Neural crest cell (in vitro differentiated cells): ENCODE data around the gene TMEM242. TPM values are rescaled to one million over a fixed set of nuclear protein-coding genes. Genes with fewer than 3 reads are reported as not detected.

Source experiments
- DNase-seq: peaks from one replicate; pipeline ENCODE4 v3.0.0; 2021; ENCODE audit warnings: low read depth, mixed read lengths, low spot score
- H3K27ac Mint-ChIP-seq: one replicate; pipeline ENCODE4 v1.8.0; 2021; ENCODE audit warnings: mild to moderate bottlenecking, mixed read lengths; ENCODE audit not compliant: unreplicated experiment
- H3K27me3 Mint-ChIP-seq: 2 replicates; pipeline ENCODE4 v1.8.0; 2021; ENCODE audit warnings: low read depth, mild to moderate bottlenecking, mixed read lengths
- H3K36me3 Mint-ChIP-seq: 2 replicates; pipeline ENCODE4 v1.8.0; 2021; ENCODE audit warnings: low read depth, mild to moderate bottlenecking, mixed read lengths
- H3K4me1 Mint-ChIP-seq: 2 replicates; pipeline ENCODE4 v1.8.0; 2021; ENCODE audit warnings: mixed read lengths
- H3K4me3 Mint-ChIP-seq: one replicate; pipeline ENCODE4 v1.8.0; 2021; ENCODE audit warnings: mild to moderate bottlenecking, mixed read lengths
- H3K9me3 Mint-ChIP-seq: 2 replicates; pipeline ENCODE4 v1.8.0; 2021; ENCODE audit warnings: mixed read lengths
- total RNA-seq: library from RNA; stranded (reverse); gene quantifications from 2 replicates; pipeline ENCODE4 v1.2.1, GENCODE V29; 2021
- TF ChIP-seq, protein P1 (sequence below): fragments of 200-600 bp; sonication (generic); conservative IDR thresholded peaks from 2 replicates; pipeline ENCODE4 v1.5.0; 2021; ENCODE audit warnings: antibody characterized with exemption, mild to moderate bottlenecking

Gene TMEM242
- total RNA-seq, 1 donor from 2014 or later: 11.3 TPM

GRCh38 chr6:157242791-157243190 lies 80.5 kb downstream of the TMEM242 start:
- TF ChIP-seq, protein P1, sequence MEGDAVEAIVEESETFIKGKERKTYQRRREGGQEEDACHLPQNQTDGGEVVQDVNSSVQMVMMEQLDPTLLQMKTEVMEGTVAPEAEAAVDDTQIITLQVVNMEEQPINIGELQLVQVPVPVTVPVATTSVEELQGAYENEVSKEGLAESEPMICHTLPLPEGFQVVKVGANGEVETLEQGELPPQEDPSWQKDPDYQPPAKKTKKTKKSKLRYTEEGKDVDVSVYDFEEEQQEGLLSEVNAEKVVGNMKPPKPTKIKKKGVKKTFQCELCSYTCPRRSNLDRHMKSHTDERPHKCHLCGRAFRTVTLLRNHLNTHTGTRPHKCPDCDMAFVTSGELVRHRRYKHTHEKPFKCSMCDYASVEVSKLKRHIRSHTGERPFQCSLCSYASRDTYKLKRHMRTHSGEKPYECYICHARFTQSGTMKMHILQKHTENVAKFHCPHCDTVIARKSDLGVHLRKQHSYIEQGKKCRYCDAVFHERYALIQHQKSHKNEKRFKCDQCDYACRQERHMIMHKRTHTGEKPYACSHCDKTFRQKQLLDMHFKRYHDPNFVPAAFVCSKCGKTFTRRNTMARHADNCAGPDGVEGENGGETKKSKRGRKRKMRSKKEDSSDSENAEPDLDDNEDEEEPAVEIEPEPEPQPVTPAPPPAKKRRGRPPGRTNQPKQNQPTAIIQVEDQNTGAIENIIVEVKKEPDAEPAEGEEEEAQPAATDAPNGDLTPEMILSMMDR: no peak
- no peak for DNase-seq
- no peaks in the 10 kb centered on the region for H3K36me3 Mint-ChIP-seq
- peaks cover 28% of the 10 kb centered on the region for H3K27me3 Mint-ChIP-seq
- H3K27ac Mint-ChIP-seq: no peak overlapping the region
- peaks cover 4% of the 10 kb centered on the region for H3K9me3 Mint-ChIP-seq
- peaks cover 6% of the 10 kb centered on the region for H3K4me1 Mint-ChIP-seq
- H3K4me3 Mint-ChIP-seq: no peak overlapping the region

DNA sequence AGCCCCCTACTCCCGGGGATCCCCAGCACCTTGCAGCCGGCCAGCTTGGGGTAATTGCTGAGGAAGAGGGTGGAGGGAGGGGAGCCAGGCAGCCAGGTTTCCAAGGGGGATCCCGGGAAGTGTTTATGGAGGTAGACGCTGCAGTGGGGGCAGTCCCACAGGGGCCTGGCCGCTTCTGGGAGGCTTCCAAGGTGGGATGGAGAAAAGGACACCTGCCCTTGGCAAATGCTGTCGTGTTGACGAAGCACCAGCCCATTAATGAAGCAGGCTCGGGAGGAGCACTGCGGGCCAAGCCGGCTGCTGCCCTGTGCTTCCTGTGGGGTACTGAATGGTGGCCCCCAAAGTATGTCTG lies 82.4 kb downstream of the TMEM242 start:
- peaks cover 11% of the 10 kb centered on the region for H3K4me1 Mint-ChIP-seq
- H3K36me3 Mint-ChIP-seq: no peaks in the 10 kb centered on the region
- DNase-seq: no peak
- H3K9me3 Mint-ChIP-seq: peaks cover 4% of the 10 kb centered on the region
- peaks cover 39% of the 10 kb centered on the region for H3K27me3 Mint-ChIP-seq
- no peak overlapping the region for H3K27ac Mint-ChIP-seq
- no peak overlapping the region for H3K4me3 Mint-ChIP-seq
- TF ChIP-seq, protein P1: no peak

- no peak overlapping the region for H3K27ac Mint-ChIP-seq
Measured at GRCh38 chr6:157240059-157240959, 83.0 kb downstream of the TMEM242 start.

DNA sequence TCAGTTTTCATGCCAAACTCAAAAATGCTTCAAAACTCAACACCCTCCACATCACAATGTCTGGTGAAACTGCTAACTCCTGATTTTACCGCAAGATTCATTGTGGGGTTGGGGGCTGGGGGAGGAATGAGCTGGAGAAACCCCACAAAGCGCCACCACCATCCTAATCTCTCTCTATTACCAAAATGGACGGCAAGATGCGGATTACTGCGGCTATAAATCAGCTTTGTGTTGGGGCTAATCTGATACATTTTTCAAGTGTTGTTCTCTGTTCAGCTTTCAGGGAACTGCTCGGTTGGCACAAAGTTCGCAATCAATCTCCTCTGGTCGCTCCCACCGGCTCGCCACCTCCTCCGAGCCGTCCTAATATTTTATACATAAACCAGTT lies 83.7 kb downstream of the TMEM242 start:
- Mint-ChIP-seq H3K27me3 (peaks cover 51% of the 10 kb centered on the region), H3K4me3 (no peak overlapping the region), H3K9me3 (peaks cover 4% of the 10 kb centered on the region), H3K27ac (no peak overlapping the region), H3K4me1 (peaks cover 20% of the 10 kb centered on the region), H3K36me3 (peaks cover 2% of the 10 kb centered on the region)
- TF ChIP-seq, protein P1: no peak
- no peak for DNase-seq

More at GRCh38 chr6:157240059-157240959, 83.0 kb downstream of the TMEM242 start:
- H3K9me3 Mint-ChIP-seq: peaks cover 4% of the 10 kb centered on the region
- TF ChIP-seq, protein P1: no peak
- H3K36me3 Mint-ChIP-seq: no peaks in the 10 kb centered on the region
- no peak for DNase-seq
- H3K4me3 Mint-ChIP-seq: no peak overlapping the region
- peaks cover 17% of the 10 kb centered on the region for H3K4me1 Mint-ChIP-seq
- H3K27me3 Mint-ChIP-seq: peaks cover 45% of the 10 kb centered on the region

Other genes with a start within 250 kb of the TMEM242 start
- 5.0 and 5.3 TPM in 2 replicates for gene ZDHHC14, start 57.7 kb upstream of the TMEM242 start, total RNA-seq